GM19468 (cell line): Measurements from ENCODE around the gene ZFAND2B.

Experiments used
- ATAC-seq: cut with Tn5 transposase; IDR thresholded peaks from one replicate; pipeline ENCODE4 v1.9.1; 2021; ENCODE audit warnings: mild to moderate bottlenecking, moderate library complexity, moderate number of reproducible peaks; ENCODE audit not compliant: unreplicated experiment; ENCODE audit errors: extremely low read depth

Gene ZFAND2B

DNA sequence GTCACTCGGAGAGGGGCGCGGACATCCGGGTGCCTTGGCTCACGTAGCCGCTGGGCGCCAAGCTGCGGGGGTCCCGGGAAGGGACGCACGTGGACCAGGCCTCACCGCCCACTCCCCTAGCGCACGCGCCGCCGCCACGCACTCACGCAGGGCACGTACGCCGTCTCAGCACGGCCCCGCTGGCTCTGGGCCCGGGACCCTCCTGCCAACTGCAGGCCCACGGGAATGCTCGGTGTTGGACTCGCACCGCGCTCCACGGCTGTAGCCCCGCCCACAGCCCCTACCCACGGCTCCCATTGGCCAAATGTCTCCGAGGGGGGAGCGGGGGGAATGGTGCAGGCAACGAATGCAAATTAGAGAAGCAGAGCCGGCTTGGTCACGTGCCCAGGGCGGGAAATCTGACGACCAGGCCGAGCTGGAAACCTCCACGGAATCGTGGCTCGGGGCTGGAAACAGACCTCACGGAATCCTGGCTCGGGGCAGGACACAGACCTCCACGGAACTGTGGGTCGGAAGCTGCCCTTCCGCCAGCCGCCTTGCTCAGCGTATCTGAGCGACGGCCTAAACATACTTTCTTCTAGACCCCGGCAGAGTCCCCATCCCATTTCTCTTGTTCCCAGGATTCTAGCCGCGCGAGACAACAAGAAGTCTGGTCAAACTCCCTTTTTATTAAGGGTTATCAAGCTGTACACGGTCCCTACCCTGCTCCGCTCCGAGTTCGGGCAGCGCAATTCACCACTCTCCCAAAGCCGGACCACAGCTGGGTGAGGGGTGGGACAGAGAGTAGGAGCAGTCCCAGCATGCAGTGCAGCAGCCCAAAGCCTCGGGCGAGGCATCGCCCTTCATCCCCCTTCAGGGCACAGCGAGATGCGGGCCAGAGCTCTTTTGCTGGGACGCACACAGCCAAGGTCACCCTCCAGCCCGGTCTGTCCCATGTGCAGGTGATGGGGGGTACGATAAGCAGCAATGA, 12.4 kb downstream of the ZFAND2B start, which contains the start of gene ABCB6:
ABCB6 (minus strand) TSS at position 227 of the 970 bp plus-strand sequence. CDS start 285 bp downstream, outside the sequence.
- ATAC-seq: peak; percentile 32

DNA sequence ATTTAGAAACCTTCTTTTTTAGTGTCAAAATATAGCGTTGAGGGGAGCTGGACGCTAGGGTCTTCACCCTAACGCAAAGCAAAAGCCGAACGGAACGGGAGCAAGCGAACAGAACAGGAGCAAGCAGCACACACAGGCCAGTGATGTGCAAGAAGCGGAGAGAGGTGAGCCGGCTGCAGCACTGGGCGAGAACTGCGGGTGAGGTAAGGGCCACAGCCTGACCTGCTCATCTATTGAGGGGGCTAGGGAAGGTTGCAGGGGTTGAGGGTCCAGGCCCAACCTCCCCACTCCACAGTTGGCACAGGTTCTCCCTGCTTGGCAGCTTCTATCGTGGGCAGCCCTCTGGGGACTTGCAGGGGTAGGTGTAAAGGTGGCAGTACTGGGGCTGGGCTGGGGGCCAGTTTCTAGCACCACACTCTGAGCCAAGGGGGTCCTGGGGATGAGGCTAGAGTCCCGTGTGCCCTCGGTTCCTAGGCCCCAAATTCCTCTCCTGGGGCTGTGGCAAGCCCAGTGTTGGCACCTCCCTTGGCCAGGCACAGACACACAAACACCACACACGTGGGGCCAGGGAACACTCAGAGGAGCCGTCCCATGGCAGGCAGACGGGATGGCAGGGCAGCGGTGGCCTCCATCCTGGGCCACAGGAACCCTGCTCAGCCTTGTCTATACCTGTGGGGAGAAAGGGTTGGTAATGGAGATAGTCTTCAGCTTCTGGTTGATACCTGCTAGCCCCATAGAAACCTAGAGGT, 13.4 kb downstream of the ZFAND2B start:
- ATAC-seq: no peak

- no peak for ATAC-seq
Observed at GRCh38 chr2:219220652-219221402, 14.2 kb downstream of the ZFAND2B start.

DNA sequence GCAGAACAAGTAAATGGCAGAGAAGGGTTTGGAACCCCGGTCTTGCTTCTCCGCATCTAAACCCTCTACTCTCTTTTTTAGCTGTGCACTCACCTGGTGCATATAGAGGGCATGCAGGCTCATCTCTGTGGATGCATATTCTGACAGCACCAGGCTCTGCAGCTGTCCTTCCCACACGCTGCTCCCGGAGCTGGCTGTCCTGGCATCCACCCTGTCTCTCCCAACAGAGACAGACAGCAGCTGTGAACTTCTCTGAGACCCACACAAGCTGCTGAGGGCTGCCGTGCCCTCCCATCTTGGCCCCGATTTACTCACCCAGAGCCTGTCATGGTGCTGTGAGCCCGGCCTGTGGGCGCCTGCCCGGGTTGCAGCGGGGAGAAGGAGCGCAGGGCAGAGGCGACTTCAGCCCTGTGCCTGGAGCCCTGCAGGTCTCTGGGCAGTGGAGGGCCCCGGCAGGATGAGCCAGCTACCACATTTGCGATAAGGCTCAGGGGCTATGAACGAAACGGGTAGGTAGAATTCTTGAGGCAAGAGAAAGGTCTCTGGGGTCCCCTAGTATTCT, 15.5 kb downstream of the ZFAND2B start:
- ATAC-seq: no peak

DNA sequence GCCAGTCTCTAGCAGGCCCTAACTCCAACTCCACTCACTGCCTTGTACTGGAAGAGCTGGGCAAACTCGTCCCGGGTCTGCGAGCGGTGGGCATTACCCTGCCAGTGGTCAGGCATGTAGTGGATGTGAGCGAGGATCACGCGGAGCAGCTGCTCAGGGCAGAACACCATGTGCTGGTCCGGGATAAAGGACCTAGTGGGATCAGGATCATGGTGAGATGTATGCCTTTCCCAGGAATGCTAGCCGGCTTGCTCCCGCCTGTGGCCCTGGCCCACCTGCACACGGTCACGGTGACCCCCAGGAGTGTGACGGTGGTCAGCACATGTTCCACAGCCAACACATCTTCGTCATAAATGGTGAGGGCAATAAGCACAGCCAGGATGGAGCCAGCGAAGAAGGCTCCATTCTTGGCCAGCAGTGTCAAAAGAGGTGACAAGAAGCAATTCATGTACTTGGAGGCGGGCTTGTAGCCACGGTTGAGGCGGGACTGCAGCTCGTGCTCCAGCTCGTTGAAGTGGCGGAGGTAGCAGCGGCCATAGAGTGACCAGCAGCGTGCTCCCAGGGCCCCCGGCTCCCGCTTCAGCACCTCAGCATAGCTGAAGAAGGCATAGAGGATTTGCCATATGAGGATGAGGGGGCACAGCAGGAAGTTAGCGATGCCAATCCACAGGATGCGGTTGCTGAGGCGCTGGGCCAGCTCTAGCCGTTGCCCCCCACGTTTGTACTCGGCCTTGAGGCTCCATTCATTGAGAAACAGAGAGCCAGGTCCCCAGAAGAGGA, 17.4 kb downstream of the ZFAND2B start:
- ATAC-seq: no peak

GRCh38 chr2:219225350-219225749, 18.8 kb downstream of the ZFAND2B start:
- no peak for ATAC-seq

- no peak for ATAC-seq
Observed at GRCh38 chr2:219228041-219228910, 21.7 kb downstream of the ZFAND2B start.

DNA sequence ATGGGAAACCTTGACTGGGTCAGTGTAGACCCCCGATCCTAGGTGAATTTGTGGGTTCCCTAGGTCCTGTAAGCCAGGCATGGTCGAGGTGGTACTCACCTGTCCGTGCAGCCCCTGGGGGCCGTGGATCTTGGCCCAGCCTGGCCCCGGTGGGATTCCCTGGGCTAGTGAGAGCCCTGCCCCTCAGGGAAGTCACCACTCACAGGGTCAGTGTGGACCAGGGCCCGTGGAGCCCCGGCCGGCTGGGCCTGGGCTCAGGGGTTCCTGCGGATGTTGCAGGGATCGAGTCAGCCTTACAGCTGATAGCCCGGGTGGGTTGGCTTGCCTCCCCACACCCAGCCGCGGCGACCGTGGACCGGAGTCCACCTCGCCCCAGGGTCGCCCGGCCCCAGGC, 22.3 kb downstream of the ZFAND2B start:
- ATAC-seq: no peak

DNA sequence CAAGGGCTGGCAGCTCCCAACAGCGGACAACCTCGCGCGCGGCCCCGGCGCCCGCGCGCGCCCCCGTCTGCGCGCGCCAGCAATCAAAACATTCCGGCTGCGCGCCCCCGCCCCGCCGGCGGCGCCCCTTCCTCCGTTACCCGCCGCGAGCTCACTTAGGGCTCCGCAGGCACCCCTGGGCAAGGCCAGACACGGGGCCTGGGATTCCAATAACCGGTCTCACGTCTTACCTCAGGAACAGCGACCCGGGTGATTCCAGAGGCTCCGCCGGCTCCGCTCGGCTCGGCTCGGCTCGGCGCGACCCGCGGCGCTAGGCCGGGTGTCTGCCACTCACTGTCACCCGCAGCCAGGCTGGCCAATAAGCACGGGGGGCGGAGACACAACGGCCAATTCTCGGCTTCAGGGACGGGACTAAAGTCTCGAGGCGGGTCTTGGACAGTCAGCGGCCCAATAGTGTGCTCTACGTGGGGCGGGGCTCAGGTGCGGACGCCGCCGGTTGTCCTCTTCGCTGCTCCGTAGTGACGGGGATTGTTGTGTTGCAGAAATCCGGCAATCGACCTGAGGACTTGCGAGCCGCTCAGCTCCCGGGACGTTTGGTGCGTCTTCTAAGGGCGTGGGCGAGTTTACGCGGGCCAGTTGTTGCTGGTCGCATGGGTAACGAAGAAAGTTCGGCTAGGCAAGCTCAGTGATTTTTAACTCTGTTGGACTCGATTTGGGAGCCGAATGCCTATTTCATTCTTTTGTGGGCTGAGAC, 22.9 kb downstream of the ZFAND2B start, which contains the start of the genes ANKZF1 and ATG9A:
ANKZF1 (plus strand) TSS at position 502 of the 754 bp plus-strand sequence. CDS start 452 bp downstream, outside the sequence.
ATG9A (minus strand) TSS at position 332 of the 754 bp plus-strand sequence. CDS start 1,612 bp downstream, outside the sequence.
- ATAC-seq: peak; percentile 91

DNA sequence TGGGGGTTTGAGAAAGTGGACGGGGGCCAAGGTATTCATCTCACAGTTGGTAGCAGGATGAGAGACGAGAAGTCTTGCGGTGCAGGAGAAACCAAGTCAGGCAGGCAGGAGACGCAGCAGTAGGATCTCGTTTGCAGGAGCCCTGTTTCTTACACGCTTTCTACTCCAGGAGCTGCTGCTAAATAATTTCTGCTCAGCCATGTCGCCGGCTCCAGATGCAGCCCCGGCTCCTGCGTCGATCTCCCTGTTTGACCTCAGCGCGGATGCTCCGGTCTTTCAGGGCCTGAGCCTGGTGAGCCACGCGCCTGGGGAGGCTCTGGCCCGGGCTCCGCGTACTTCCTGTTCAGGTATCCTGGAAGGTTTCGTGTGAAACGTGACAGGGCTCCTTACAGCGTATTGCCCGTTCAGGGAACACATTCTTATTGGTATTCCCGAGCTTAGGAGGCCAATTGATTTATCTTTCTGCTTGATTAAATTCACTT, 23.5 kb downstream of the ZFAND2B start:
- no peak for ATAC-seq

- ATAC-seq: no peak
Observed at GRCh38 chr2:219234331-219234730, 27.7 kb downstream of the ZFAND2B start.

- ATAC-seq: no peak
Observed at GRCh38 chr2:219243291-219243761, 36.7 kb downstream of the ZFAND2B start.

DNA sequence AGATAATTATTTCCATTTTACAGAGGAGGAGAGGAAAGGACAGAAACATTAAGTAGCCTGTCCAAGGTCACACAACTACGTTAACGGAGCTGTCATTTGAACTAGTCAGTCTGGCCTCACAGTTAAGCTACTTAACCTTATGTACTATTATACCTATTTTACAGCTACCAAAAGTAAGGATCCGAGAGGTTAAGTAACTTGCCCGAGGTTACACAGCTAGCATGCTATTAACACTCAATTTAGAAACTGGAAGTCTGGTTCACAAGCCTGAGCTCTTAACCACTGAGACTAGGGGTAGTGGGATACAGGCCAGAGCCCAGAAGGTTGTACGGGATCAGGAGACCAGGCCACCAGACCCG, 38.2 kb downstream of the ZFAND2B start:
- no peak for ATAC-seq

DNA sequence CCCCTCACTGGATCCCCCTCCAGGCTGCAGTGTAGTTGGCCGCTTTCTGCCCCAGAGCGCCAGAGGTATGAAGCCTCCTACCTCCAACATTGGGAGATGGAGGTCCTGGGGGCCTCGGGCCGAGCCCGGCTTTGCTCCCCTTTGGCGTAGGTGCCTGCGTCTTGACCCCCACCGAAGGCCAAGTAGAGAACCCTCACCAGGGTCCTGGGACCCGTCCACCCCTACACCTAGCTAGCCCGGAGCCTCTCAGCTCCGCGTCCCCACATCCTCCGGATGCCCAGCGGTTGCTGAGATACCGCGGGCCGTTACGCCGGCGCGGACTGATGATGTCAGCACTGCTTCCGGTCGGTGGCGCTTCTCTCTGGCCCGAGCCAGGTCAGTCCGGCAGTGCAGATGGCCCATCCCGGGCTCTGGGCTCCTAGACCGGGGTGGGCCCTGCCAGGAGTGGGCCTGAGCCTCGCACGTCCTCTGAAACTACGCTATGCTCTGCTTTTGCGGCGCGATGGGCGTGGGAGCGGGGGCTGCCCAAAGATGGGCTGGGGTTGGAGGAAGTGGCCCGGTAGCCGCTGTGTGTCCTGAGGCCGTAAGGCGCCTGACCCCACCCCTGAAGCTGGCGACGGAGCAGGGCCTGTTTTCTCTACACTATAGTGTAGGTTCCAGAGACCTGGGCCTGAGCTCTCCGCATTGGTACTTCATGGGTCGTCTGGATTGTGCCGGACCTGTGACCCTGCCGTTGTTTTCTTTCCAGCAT, 38.7 kb downstream of the ZFAND2B start, which contains the start of the genes GLB1L and STK16:
GLB1L (minus strand) TSS at position 297 of the 751 bp plus-strand sequence. CDS start 1,871 bp downstream, outside the sequence.
STK16 (plus strand) TSS at position 332 of the 751 bp plus-strand sequence. CDS start 521 bp downstream, outside the sequence.
- ATAC-seq: peak; percentile 65

GRCh38 chr2:219245899-219246230, 39.3 kb downstream of the ZFAND2B start:
- ATAC-seq: no peak

DNA sequence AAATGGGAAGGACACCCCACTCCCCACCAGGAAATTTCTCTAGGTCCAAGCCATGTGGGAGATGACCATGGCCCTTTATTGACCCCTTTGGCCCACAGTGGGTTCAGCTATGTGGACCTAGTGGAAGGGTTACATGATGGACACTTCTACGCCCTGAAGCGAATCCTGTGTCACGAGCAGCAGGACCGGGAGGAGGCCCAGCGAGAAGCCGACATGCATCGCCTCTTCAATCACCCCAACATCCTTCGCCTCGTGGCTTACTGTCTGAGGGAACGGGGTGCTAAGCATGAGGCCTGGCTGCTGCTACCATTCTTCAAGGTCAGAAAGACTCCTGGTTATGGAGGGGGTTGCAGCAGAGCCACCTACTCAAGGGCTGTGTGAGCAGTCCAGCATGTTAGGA, 40.0 kb downstream of the ZFAND2B start:
- no peak for ATAC-seq
